ENCODE results near the gene DPH7.
A peak's percentile ranks its signal among the peaks of the same experiment; 100 is the strongest.
"Not testable (repeated sequence)": the region's sequence is repeated elsewhere in the genome, so short reads cannot be mapped to it uniquely, and the experiment has no call there.

Gene DPH7

DNA sequence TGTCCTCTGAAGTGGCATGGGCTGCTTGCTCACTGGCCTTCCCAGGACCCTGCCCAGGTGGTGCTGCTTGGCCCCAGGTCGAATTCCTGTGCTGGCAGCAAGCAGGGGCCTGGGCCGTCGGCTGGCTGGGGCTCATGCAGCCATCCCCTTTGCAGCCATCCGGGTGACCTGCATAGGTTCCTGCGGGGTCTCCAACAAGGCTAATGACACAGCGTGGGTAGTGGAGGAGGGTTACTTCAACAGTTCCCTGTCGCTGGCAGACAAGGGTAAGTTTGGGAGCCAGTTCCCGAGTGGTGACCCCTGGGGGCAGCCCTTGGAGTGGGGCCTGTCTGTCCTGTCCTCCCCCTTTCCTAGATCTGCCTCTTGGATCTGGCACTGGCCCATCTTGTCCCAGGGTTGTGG, 34.0 kb upstream of the DPH7 start:
- Mint-ChIP-seq H3K4me3 (no peak overlapping the region), H3K27me3 (no peaks in the 10 kb centered on the region), H3K4me1 (peaks cover 36% of the 10 kb centered on the region), H3K9me3 (no peaks in the 10 kb centered on the region), H3K27ac (no peak overlapping the region)
- ATAC-seq (no peak), DNase-seq (no peak)

DNA sequence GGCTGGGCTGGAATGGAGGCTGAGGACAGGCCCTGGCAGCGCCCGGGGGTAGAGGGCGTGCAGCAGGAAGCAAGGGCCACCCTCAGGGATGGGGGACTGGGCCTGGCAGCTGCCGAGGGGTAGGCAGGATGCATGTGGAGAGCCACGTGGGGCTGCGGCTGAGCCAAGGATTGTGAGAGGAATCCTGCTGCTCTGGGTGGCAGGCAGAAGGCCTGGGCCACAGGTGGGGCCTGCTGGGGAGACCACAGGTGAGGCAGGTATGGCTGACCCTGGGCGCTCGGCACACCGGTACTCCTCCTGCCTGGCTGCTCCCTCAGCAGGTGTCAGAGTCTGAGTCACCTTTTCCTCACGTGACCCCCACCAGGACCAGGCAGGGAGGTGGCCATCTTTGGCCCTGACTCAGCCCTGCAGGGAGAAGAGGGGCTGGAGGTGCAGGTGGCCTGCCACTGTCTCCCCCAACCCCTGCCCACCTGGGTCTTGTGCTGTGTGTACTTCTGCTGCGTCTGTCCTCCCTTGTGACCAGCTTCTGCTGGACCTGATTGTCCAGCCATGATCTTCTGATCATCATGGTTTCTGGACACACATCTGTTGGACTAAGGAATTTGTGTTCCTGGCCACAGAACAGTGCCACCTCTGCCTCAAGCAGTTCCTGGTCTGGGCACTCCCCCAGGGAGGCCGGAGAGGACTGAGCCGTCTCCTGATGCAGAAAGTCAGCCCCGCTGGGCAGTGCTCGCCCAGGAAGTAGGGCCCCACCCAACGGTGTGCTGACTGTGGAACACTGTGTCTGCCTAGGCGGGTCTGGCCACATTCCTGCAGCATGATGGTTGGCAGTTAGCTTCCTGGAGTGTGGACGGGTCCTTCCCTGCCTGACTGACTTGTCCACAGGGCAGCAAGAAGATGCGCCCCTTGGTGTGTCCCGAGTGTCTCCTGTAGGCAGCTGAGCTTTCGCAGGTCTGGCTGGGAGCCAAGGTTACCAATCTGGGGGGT, 33.2 kb upstream of the DPH7 start:
- Mint-ChIP-seq H3K27me3 (no peaks in the 10 kb centered on the region), H3K4me1 (peaks cover 36% of the 10 kb centered on the region), H3K27ac (peak overlapping the region; percentile 58 to 74), H3K9me3 (no peaks in the 10 kb centered on the region), H3K4me3 (peak overlapping the region in 1 of 2 donors; percentile 69)
- DNase-seq (peak in 1 of 2 donors; percentile 47), ATAC-seq (peak; percentile 73)

DNA sequence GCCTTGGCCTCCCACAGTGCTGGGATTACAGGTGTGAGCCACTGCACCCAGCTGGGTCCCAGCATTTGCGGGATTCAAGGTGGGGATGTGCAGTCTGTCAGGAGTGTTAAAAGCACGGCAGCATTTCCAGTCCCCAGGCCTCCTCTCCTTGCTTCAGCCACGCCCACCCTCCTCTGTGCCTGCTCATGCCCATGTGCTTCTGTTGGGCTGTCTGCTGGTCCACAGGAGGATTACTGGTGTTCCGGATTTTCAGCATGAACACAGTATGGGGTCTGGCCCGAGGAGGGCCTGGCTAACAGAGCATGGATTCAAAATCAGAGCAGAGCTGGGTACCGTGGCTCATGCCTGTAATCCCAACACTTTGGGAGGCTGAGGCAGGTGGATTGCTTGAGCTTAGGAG, 32.2 kb upstream of the DPH7 start:
- H3K4me3 Mint-ChIP-seq: peak overlapping the region in 1 of 2 donors; percentile 69
- no peaks in the 10 kb centered on the region for H3K9me3 Mint-ChIP-seq
- H3K27me3 Mint-ChIP-seq: no peaks in the 10 kb centered on the region
- H3K27ac Mint-ChIP-seq: no peak overlapping the region
- peaks cover 41% of the 10 kb centered on the region for H3K4me1 Mint-ChIP-seq
- ATAC-seq (no peak), DNase-seq (no peak)

DNA sequence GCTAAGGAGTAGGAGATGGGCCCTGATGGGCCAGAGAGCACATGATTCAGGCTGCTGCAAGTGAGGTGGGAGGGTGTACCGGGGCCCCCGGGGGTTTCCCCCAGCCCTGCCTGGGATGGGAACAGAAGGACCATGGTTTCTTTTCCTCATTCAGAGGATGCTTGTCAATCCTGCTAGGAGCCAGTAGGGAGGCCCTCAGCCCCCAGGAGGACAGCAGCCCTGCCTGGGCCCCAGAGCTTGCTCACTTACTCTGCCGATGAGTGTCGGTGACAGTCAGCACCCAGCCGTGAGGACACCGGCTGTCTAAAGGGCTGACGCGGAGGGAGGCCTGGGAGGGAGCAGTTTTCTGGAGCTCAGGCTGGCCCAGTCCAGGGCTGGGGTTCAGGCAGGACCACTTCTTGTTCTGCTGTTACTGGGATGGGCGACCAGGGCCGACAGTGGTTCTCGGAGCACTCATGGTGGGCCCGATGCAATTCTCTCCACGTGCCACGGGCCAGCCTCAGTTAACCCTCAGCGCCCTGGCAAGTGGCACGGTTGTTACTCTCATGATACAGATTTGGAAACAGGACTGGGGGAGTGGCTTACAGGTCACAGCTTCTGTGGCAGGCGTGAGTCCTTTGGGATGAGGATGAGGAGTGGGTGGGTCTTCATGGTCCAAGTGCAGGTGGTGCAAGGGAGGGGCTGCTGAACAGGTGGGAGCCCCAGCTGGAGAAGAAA, 28.6 kb upstream of the DPH7 start:
- Mint-ChIP-seq H3K27me3 (no peaks in the 10 kb centered on the region), H3K27ac (peak overlapping the region; percentile 8 to 82), H3K4me1 (peaks cover 48% of the 10 kb centered on the region), H3K9me3 (no peaks in the 10 kb centered on the region), H3K4me3 (peak overlapping the region; percentile 76 to 84)
- ATAC-seq (no peak), DNase-seq (no peak)

DNA sequence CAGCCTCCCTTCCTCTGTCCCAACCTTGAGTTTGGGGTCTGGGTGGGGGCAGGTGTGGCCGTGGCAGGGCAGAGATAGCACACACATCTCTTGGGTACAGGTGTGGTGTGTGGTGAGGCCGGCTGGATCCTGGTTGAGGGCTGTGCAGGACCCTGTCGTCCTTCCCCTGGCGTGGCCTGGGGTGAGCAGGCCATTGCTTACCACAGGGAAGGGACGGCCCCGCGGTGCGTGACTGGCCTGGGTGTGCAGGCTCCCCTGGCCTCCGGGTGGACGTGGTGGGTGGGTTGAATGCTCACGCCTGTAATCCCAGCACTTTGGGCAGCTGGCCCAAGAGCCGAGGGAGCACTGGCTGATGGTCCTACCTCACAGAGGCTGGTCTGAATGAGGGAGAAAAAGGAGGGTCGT, 28.0 kb upstream of the DPH7 start:
- Mint-ChIP-seq H3K9me3 (no peaks in the 10 kb centered on the region), H3K27ac (peak overlapping the region; percentile 8 to 82), H3K4me1 (peaks cover 42% of the 10 kb centered on the region), H3K4me3 (peak overlapping the region; percentile 76 to 84), H3K27me3 (no peaks in the 10 kb centered on the region)
- DNase-seq (no peak), ATAC-seq (no peak)

DNA sequence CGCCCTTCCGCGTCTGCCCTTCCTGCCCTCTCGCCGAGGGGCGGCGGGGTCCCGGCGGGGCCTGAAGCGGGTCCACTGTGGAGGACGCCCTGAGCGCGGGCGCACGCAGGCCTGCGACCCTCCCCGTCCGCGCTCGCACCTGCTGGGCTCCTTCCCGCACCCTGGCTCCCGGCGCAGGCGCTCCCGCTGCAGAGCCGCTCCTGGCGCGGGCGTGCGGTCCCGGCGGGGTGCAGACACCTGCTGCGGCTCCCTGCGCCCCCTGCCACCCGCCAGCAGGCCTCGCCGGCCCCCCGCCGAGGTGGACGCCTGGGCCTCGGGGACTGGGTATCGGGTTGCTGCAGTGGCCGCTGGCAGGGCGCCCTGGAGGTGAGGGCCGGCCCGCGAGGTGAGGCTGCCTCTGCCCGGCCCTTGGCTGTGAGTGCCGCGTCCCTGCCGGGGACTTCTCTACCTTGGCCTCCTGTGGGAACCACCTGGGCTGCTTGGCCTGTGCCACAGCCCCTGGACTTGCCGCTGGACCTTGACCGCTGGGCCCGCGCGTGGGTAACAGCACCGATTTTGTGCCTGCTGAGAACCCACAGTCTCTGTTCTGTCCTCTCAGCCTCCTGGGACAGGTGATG, 27.4 kb upstream of the DPH7 start:
- DNase-seq (peak; percentile 32 to 50), ATAC-seq (peak; percentile 16)
- Mint-ChIP-seq H3K9me3 (no peaks in the 10 kb centered on the region), H3K4me1 (peaks cover 36% of the 10 kb centered on the region), H3K27ac (no peak overlapping the region), H3K27me3 (no peaks in the 10 kb centered on the region), H3K4me3 (peak overlapping the region; percentile 76 to 84)

DNA sequence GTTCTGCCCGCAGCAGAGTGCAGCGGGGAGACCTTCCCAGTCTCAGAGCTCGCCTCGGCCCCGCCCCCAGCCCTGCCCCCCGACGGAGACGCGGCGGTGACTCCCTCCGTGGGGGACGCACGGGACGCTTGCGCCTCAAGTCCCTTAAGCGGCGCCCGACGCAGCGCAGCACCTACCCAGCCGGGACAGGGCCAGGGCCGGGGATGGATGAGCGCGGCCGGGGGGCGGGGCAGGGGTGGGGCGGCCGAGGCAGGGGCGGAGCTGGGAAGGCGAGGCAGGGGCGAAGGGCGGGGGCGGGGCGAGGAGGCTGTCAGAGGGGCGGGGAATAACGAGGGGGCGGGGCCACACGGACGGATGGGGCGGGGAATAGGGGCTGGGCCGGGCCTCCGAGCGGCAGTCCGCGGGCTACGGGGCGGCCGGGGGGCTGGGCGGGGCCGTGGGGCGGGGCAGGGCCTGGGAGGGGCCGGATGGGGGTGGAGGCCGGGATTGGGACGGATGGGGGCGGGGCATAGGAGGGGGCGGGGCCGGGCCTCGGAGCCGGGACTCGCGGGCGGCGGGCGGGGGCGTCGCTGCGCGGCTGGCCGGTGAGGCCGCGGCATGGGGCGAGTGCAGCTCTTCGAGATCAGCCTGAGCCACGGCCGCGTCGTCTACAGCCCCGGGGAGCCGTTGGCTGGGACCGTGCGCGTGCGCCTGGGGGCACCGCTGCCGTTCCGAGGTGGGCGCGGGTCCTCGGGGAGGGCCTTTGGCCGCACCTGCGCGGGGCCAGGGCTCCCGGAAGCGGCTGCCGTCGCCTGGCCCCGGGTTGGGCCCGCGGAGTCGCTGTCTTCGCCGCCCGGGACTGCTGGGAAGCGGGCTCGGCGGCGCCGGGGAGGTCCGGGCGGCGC, 26.6 kb upstream of the DPH7 start, which contains the start of gene ARRDC1:
TSS of gene ARRDC1 (plus strand) at position 566 of the 884 bp plus-strand sequence. CDS start at position 598, 32 bp downstream.
- peak; percentile 87 to 92 for DNase-seq
- peak within 1 kb of the TSS; percentile 76 to 84 for H3K4me3 Mint-ChIP-seq
- H3K4me1 Mint-ChIP-seq: peaks cover 34% of the 10 kb centered on the region
- peak; percentile 93 for ATAC-seq
- no peaks in the 10 kb centered on the region for H3K9me3 Mint-ChIP-seq
- H3K27me3 Mint-ChIP-seq: no peaks in the 10 kb centered on the region
- H3K27ac Mint-ChIP-seq: no peak within 1 kb of the TSS

DNA sequence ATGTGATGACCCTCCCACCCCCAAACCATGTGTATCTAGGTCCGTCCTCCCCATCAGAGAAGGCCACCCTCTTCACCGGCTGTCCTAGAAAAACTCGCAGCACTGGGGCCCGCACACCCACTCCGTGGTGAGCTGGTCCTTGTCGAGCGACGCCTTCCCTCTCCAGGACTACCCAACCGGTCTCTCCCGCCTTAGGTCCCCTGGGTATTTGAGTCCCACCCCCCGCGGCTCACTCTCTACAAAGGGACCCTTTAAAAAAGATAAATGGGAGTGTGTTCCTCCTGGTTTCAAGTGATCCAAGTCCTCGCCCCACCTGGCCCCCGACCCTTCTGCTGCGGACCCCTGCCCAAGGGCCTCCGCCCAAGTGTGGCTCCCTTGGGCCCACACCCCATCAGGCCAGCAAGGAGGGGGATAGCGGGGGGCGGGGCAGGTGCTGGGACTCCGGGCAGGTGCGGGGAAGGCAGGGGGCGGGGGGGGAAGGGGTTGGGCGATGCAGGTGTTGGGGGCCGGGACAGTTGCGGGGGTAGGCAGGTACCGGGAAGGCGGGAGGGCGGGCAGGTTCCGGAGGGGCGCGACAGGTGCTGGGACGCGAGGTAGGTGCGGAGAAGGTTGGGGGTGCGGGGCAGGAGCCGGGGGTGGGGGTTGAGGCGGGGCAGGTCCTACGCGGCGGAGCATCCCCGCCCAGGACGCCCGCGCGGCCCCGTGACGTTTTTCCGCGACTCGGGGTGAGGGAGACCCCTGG, 25.8 kb upstream of the DPH7 start:
- no peaks in the 10 kb centered on the region for H3K27me3 Mint-ChIP-seq
- no peaks in the 10 kb centered on the region for H3K9me3 Mint-ChIP-seq
- H3K4me3 Mint-ChIP-seq: peak overlapping the region; percentile 45 to 67
- H3K4me1 Mint-ChIP-seq: peaks cover 34% of the 10 kb centered on the region
- no peak for DNase-seq
- no peak for ATAC-seq
- H3K27ac Mint-ChIP-seq: no peak overlapping the region

DNA sequence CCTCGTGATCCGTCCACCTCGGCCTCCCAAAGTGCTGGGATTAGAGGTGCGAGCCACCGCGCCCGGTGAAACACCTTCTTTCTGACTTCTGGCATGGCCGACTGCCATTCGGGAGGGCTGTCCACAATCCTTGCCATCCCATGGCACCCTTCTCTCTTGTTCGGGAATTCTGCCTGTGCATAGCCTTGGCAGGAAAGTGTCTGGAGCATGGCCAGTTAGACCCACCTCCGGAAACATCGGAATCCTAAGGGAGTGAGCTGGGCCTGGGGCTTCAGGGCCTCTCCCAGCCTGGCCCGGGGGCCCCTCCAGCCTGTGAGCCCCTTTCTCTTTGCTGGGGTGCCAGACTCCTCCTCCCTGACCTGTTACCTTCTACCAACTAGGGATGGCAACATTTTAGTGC, 25.2 kb upstream of the DPH7 start:
- DNase-seq: no peak
- H3K4me3 Mint-ChIP-seq: peak overlapping the region; percentile 45 to 67
- peaks cover 34% of the 10 kb centered on the region for H3K4me1 Mint-ChIP-seq
- ATAC-seq: no peak
- H3K27ac Mint-ChIP-seq: no peak overlapping the region
- no peaks in the 10 kb centered on the region for H3K27me3 Mint-ChIP-seq
- H3K9me3 Mint-ChIP-seq: no peaks in the 10 kb centered on the region

DNA sequence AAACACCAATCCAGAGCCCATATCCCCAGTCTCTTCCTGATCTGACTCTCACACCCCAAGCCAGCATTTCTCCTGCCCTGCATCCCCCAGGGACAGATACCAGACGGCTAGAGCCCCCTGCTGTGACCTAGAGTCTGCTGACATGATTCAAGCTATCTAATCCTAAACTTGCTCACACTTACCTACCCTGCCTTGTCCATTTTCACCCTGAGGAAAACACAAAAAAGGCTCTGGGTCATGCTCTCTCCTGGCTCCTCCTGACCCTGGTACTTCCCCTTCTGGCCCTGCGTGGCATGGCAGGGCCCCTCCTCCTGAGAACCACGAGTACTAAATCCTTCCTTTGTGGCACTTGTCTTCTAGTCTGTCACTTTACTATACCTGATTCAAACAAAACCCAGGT, 23.9 kb upstream of the DPH7 start:
- ATAC-seq (no peak), DNase-seq (no peak)
- peak overlapping the region in 1 of 2 donors; percentile 1 for H3K27ac Mint-ChIP-seq
- no peaks in the 10 kb centered on the region for H3K9me3 Mint-ChIP-seq
- no peak overlapping the region for H3K4me3 Mint-ChIP-seq
- no peaks in the 10 kb centered on the region for H3K27me3 Mint-ChIP-seq
- peaks cover 32% of the 10 kb centered on the region for H3K4me1 Mint-ChIP-seq

DNA sequence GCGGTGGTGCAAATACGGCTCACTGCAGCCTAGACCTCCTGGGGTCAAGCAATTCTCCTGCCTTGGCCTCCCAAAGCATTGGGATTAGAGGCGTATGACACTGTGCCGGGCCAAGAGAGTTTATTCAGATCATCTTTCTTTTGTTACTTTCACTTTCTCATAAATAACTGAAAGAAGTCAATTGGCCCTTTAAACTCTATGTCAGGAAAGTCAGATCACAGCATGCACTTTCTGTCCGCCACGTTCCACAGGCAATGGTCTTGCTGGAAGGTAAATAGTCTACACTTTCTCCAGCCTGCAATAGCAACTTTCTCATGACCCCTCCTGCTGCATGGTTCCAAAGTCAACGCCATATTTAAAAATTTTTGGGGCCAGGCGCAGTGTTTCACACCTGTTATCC, 20.2 kb upstream of the DPH7 start:
- Mint-ChIP-seq H3K27ac (no peak overlapping the region), H3K4me3 (no peak overlapping the region), H3K4me1 (peaks cover 12% of the 10 kb centered on the region), H3K9me3 (no peaks in the 10 kb centered on the region), H3K27me3 (no peaks in the 10 kb centered on the region)
- DNase-seq (no peak), ATAC-seq (no peak)

DNA sequence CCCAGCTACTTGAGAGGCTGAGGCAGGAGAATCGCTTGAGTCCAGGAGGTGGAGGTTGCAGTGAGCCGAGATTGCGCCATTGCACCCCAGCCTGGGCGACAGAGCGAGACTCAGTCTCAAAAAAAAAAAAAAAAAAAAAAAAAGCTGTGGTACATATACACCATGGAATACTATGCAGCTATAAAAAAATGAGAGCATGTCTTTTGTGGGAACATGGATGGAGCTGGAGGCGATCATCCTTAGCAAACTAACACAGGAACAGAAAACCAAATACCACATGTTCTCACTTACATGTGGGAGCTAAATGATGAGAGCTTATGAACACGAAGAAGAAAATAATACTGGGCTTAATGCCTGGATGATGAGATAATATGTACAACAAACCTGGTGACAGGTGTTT, 17.9 kb upstream of the DPH7 start:
- not testable (repeated sequence) for H3K4me1 Mint-ChIP-seq, H3K9me3 Mint-ChIP-seq, DNase-seq, H3K27me3 Mint-ChIP-seq, H3K27ac Mint-ChIP-seq, H3K4me3 Mint-ChIP-seq, ATAC-seq

DNA sequence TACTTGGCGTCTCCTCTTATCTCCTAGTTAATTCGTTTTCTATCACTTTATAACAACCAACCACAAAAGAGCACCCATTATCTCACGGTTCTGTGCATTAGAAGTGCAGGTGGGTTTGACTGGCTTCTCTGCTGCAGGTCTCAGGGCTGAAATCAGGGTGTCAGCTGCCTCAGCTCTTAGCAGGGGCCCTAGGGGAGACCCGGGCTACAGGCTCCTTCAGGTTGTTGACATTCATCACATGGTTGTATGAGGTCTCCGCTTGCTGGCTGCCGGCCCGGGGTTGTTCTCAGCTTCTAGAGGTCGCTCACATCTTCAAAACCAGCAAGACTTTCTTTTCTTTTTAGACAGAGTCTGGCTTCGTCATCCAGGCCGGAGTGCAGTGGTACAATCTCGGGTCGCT, 14.5 kb upstream of the DPH7 start:
- ATAC-seq (no peak), DNase-seq (no peak)
- Mint-ChIP-seq H3K27ac (no peak overlapping the region), H3K27me3 (no peaks in the 10 kb centered on the region), H3K4me3 (no peak overlapping the region), H3K9me3 (no peaks in the 10 kb centered on the region), H3K4me1 (peaks cover 30% of the 10 kb centered on the region)

DNA sequence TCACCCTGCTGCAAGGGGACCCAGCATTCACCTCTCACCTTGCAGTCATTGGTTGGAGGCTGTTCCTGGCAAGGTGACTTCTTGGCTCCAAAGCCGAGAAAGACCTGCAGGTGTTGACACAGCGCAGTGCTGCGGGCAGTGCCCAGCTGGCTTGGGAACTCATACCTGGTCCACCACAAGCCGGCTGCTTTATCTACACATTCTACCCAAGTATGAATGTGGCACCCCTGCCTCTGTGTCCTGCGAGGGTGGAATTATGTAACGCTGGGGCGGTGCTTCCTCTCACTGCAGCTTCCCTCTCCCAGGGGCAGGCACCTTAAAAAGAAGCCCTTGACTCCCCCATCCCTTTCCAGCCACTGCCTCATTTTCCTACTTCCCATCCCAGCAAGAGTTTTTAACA, 14.0 kb upstream of the DPH7 start:
- no peak overlapping the region for H3K27ac Mint-ChIP-seq
- no peaks in the 10 kb centered on the region for H3K9me3 Mint-ChIP-seq
- ATAC-seq (no peak), DNase-seq (no peak)
- peaks cover 35% of the 10 kb centered on the region for H3K4me1 Mint-ChIP-seq
- H3K27me3 Mint-ChIP-seq: no peaks in the 10 kb centered on the region
- no peak overlapping the region for H3K4me3 Mint-ChIP-seq

Measured in stimulated activated naive CD8-positive, alpha-beta T cell treated with anti-CD3 and anti-CD28 coated beads, Interleukin-15, amount 100 ng/mL, for 72 hours (primary cell).